CD8-positive, alpha-beta memory T cell (primary cell): ENCODE results near the gene PRAME. TPM values are rescaled to one million over a fixed set of nuclear protein-coding genes. Genes with fewer than 3 reads are reported as not detected.
A peak's percentile ranks its signal among the peaks of the same experiment; 100 is the strongest.
"Not testable (repeated sequence)": the region's sequence is repeated elsewhere in the genome, so short reads cannot be mapped to it uniquely, and the experiment has no call there.

Source experiments
- CTCF ChIA-PET: fragments of 350-600 bp; sonication (Branson Sonifier 250); formaldehyde crosslinking; loops from one replicate; lab custom pipeline; 2021; ENCODE audit warnings: antibody characterized with exemption; lab: Charles Lee
- POLR2A ChIA-PET: fragments of 350-600 bp; sonication (Branson Sonifier 250); formaldehyde crosslinking; loops from one replicate; lab custom pipeline; 2021; ENCODE audit warnings: antibody characterized with exemption; lab: Charles Lee
- DNase-seq, 5 donors: peaks; one replicate each; pipeline versions ENCODE4 v3.0.0 to v3.0.0-alpha.2; 2020 to 2022; ENCODE audit warnings: mixed read lengths in 1 of 5
- H3K27ac ChIP-seq: one replicate; pipeline ENCODE4 v1.7.0; 2013; ENCODE audit warnings: low read depth, mild to moderate bottlenecking, low read length, moderate library complexity
- H3K27me3 ChIP-seq: 2 replicates; pipeline ENCODE4 v1.7.0; 2013; ENCODE audit warnings: low read length, mild to moderate bottlenecking; ENCODE audit not compliant: insufficient read depth, poor library complexity, severe bottlenecking
- H3K36me3 ChIP-seq: 2 replicates; pipeline ENCODE4 v1.7.0; 2013; ENCODE audit warnings: mild to moderate bottlenecking, low read length, moderate library complexity; ENCODE audit not compliant: insufficient read depth
- H3K4me1 ChIP-seq: 2 replicates; pipeline ENCODE4 v1.7.0; 2013; ENCODE audit warnings: mild to moderate bottlenecking, low read length, moderate library complexity; ENCODE audit not compliant: insufficient read depth
- H3K4me3 ChIP-seq: 2 replicates; pipeline ENCODE4 v1.7.0; 2013; ENCODE audit warnings: mild to moderate bottlenecking, low read length
- H3K9me3 ChIP-seq: 2 replicates; pipeline ENCODE4 v1.7.0; 2013; ENCODE audit warnings: mild to moderate bottlenecking, low read length
- H3K27ac Mint-ChIP-seq, 8 donors: one replicate each; pipeline ENCODE4 v1.8.0; 2020 to 2021; ENCODE audit warnings: mixed read lengths in 8 of 8, mild to moderate bottlenecking in 6 of 8, inconsistent platforms in 3 of 8, moderate library complexity in 3 of 8
- H3K27me3 Mint-ChIP-seq, 2 donors: one replicate each; pipeline ENCODE4 v1.8.0; 2020 to 2021; ENCODE audit warnings: mixed read lengths in 2 of 2, mild to moderate bottlenecking in 1 of 2, moderate library complexity in 1 of 2
- H3K36me3 Mint-ChIP-seq, 3 donors: one replicate each; pipeline ENCODE4 v1.8.0; 2020 to 2021; ENCODE audit warnings: mixed read lengths in 3 of 3, inconsistent platforms in 1 of 3, mild to moderate bottlenecking in 1 of 3
- H3K4me1 Mint-ChIP-seq, 3 donors: one replicate each; pipeline ENCODE4 v1.8.0; 2020 to 2021; ENCODE audit warnings: mixed read lengths in 3 of 3, inconsistent platforms in 1 of 3, mild to moderate bottlenecking in 1 of 3
- H3K4me3 Mint-ChIP-seq, 7 donors: one replicate each; pipeline ENCODE4 v1.8.0; 2020 to 2021; ENCODE audit warnings: mixed read lengths in 7 of 7, mild to moderate bottlenecking in 6 of 7, moderate library complexity in 4 of 7, inconsistent platforms in 2 of 7
- H3K9me3 Mint-ChIP-seq, 5 donors: one replicate each; pipeline ENCODE4 v1.8.0; 2020 to 2022; ENCODE audit warnings: mixed read lengths in 5 of 5, mild to moderate bottlenecking in 3 of 5, moderate library complexity in 2 of 5, inconsistent platforms in 1 of 5
- polyA plus RNA-seq: library from polyadenylated mRNA; unstranded; fragments of 300-500 nt; fragmentation: Illumina TruSeq; gene quantifications from one replicate; pipeline ENCODE4 v1.2.3, GENCODE V29; 2021
- total RNA-seq, 2 experiments: library from RNA; stranded (reverse); gene quantifications; one replicate each; pipeline ENCODE4 v1.2.3, GENCODE V29; 2021

The PRAME gene
- total and polyA plus RNA-seq, 3 experiments from 2014 or later = not detected

DNA sequence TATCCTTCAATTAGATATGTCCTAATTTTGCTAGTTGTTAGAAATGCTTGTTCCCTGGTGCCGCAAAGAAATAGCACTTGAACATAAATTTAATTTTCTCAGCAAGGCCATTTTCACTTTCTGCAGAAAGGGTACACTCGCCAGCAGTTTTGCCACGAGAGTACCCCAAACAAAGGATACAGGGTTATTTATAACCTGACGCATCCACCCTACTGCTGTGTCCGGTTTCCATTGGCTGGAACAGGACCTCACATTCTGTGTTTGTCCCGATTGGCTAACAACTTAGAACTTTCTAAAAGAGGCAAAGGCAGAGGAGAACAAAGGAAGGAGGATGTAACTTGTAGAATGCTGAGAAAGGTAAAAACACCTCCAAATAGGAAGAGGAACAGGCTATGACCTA, 49.2 kb downstream of the PRAME start:
- POLR2A ChIA-PET, H3K4me3 ChIP-seq, H3K9me3 Mint-ChIP-seq, H3K36me3 ChIP-seq, DNase-seq, H3K27ac ChIP-seq, CTCF ChIA-PET, H3K27me3 ChIP-seq, H3K9me3 ChIP-seq: not testable (repeated sequence)
- Mint-ChIP-seq H3K4me1 (peaks cover 13 to 32% (median 30%) of the 10 kb centered on the region in 3 donors), H3K27me3 (peaks cover 4 to 18% of the 10 kb centered on the region in 2 donors), H3K4me3 (peak overlapping the region in 3 of 7 donors; percentile 32 to 84 (median 52)), H3K27ac (peak overlapping the region in 1 of 8 donors; percentile 57), H3K36me3 (peaks cover 6 to 11% (median 7%) of the 10 kb centered on the region in 3 donors)
- H3K4me1 ChIP-seq = peaks cover 11% of the 10 kb centered on the region

DNA sequence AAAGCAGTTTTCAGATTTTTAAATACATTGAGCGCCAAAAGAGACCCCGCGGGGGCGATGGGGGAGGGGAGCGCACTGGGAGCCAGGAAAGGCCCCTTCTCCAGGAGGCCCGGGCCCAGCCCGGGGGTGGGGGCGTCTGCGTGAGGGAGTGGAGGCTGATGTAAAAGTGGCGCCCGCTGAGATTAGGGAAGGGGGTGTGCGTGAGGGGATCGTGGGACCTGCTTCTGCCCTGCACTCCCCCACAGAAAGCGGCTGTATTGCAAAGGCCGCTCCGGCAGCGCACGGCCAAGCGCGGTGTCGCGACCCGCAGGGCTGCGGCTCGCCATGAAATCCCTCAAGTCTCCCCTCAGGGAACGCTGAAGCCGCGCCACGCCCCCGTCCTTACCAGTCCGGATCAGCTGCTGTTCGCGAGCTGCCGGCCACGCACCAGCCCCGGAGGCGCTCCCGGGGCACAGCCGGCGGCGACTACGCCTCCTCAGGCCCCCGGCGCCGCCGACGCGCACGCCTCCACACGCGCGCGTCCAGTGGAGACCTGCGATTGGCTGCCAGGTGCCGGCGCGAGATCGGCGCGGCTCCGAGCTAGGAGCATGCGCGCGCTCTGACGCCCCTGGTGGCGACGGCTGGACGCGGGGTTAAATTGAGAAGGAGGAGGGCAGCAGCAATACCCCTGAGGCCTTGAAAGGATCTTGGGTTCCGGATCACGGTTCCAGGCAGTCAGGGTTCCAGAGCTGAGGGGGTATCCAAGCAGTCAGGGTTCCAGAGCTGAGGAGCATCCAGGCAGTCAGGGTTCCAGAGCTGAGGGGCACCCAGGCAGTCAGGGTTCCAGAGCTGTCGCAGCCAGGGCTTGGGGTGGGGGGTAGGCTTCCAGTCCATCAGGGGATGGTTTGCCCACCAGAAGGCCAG, 50.5 kb downstream of the PRAME start, which contains the start of gene ZNF280B:
TSS of gene ZNF280B (minus strand) at position 469 of the 903 bp plus-strand sequence. CDS start 19,344 bp downstream, outside the sequence.
- Histone ChIP-seq H3K36me3 (no peaks in the 10 kb centered on the region), H3K4me3 (peak within 1 kb of the TSS; percentile 70), H3K27me3 (no peaks in the 10 kb centered on the region), H3K4me1 (peaks cover 11% of the 10 kb centered on the region), H3K27ac (peak within 1 kb of the TSS; percentile 93), H3K9me3 (no peaks in the 10 kb centered on the region)
- Mint-ChIP-seq H3K4me3 (peak within 1 kb of the TSS; percentile 32 to 94 (median 82)), H3K4me1 (peaks cover 13 to 32% (median 30%) of the 10 kb centered on the region in 3 donors), H3K36me3 (peaks cover 13 to 22% (median 13%) of the 10 kb centered on the region in 3 donors), H3K9me3 (peaks cover 0 to 3% (median 2%) of the 10 kb centered on the region in 5 donors), H3K27me3 (peaks cover 4 to 10% of the 10 kb centered on the region in 2 donors), H3K27ac (peak within 1 kb of the TSS; percentile 45 to 95 (median 74))
- peak; percentile 66 to 83 (median 78) for DNase-seq
- ChIA-PET CTCF (interaction anchor here (1.0 to 1.4 kb wide), 4 partner anchors 19 to 31 kb away, joined by 3 to 4 read pairs (median 4); no protein-coding TSS in a partner anchor), POLR2A (no interaction called here)

- Histone ChIP-seq H3K36me3 (peaks cover 4% of the 10 kb centered on the region), H3K9me3 (no peaks in the 10 kb centered on the region), H3K4me3 (peak overlapping the region; percentile 70), H3K27me3 (no peaks in the 10 kb centered on the region), H3K27ac (peak overlapping the region; percentile 93), H3K4me1 (peaks cover 11% of the 10 kb centered on the region)
- H3K4me1 Mint-ChIP-seq = peaks cover 13 to 32% (median 30%) of the 10 kb centered on the region in 3 donors
- H3K27me3 Mint-ChIP-seq = peaks cover 4 to 7% of the 10 kb centered on the region in 2 donors
- ChIA-PET CTCF (interaction anchor here (1.0 to 1.1 kb wide), 2 partner anchors 18 to 24 kb away, joined by 3 to 4 read pairs; no protein-coding TSS in a partner anchor), POLR2A (no interaction called here)
- DNase-seq = peak in 1 of 5 donors; percentile 11
- H3K4me3 Mint-ChIP-seq = peak overlapping the region; percentile 32 to 94 (median 82)
- peak overlapping the region in 6 of 8 donors; percentile 48 to 95 (median 76) for H3K27ac Mint-ChIP-seq
- peaks cover 0 to 3% (median 2%) of the 10 kb centered on the region in 5 donors for H3K9me3 Mint-ChIP-seq
- H3K36me3 Mint-ChIP-seq = peaks cover 13 to 28% (median 13%) of the 10 kb centered on the region in 3 donors
Observed at GRCh38 chr22:22507743-22508273, 51.3 kb downstream of the PRAME start.

DNA sequence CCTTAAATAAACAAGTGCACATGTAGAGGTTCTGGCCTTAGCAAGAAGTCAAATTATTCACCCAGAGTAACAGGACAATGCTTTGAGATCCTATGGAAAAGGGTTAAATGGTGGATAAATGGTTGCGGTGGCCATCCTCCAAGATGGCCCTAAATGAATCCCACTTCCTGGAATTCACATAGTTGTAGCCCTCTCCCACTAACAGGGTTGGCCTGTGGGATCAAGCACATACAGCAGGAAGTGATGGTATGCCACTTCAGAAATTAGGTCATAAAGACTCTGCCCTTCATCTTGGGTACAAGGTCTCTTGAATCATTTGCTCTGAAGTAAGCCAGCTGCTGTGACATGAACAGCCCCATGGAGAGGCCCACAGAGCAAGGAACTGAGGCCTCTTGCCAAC, 52.3 kb downstream of the PRAME start:
- Histone ChIP-seq H3K27me3 (no peaks in the 10 kb centered on the region), H3K9me3 (no peaks in the 10 kb centered on the region), H3K36me3 (peaks cover 6% of the 10 kb centered on the region), H3K4me1 (peaks cover 11% of the 10 kb centered on the region), H3K27ac (no peak overlapping the region), H3K4me3 (no peak overlapping the region)
- Mint-ChIP-seq H3K9me3 (peaks cover 0 to 3% (median 2%) of the 10 kb centered on the region in 5 donors), H3K4me1 (peaks cover 13 to 32% (median 30%) of the 10 kb centered on the region in 3 donors), H3K27me3 (peaks cover 0 to 3% of the 10 kb centered on the region in 2 donors), H3K27ac (peak overlapping the region in 2 of 8 donors; percentile 7 to 60), H3K36me3 (peaks cover 13 to 37% (median 13%) of the 10 kb centered on the region in 3 donors), H3K4me3 (peak overlapping the region in 5 of 7 donors; percentile 10 to 83 (median 39))
- CTCF ChIA-PET = no interaction called here
- DNase-seq = no peak
- POLR2A ChIA-PET = no interaction called here

DNA sequence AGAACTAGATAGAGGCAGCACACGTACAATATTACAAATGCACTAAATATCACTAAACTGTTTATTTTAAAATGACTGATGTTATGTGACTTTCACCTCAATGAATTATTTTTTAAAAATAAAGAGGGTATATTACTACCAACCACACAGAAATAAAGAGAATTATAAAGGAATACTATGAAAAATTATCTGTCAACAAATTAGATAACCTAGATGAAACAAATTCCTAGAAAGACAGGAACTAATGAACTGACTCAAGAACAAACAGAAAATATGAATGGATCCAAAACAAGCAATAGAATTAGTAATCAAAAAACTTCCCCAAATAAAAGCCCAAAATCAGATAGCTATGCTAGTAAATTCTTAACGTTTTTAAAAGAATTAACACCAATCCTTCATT, 60.8 kb downstream of the PRAME start:
- H3K4me3 ChIP-seq = no peak overlapping the region
- H3K9me3 Mint-ChIP-seq = no peaks in the 10 kb centered on the region
- H3K4me1 ChIP-seq = no peaks in the 10 kb centered on the region
- DNase-seq = no peak
- H3K27me3 Mint-ChIP-seq = no peaks in the 10 kb centered on the region
- no peaks in the 10 kb centered on the region for H3K27me3 ChIP-seq
- H3K4me3 Mint-ChIP-seq = no peak overlapping the region
- no peak overlapping the region for H3K27ac Mint-ChIP-seq
- no peaks in the 10 kb centered on the region for H3K9me3 ChIP-seq
- peaks cover 0 to 44% (median 8%) of the 10 kb centered on the region in 3 donors for H3K36me3 Mint-ChIP-seq
- H3K36me3 ChIP-seq = peaks cover 6% of the 10 kb centered on the region
- CTCF ChIA-PET = no interaction called here
- no peak overlapping the region for H3K27ac ChIP-seq
- POLR2A ChIA-PET = interaction anchor here (0.6 kb wide), 1 partner anchor 23 kb away, joined by 4 read pairs; no protein-coding TSS in a partner anchor
- H3K4me1 Mint-ChIP-seq = peaks cover 2 to 4% (median 3%) of the 10 kb centered on the region in 3 donors

Other genes with a start within 250 kb of the PRAME start
- 1 to 10 TPM; 3.0 to 3.2 TPM for gene ZNF280B, start 50.5 kb downstream of the PRAME start, total RNA-seq
- 2.9 TPM for gene ZNF280B, start 50.5 kb downstream of the PRAME start, polyA plus RNA-seq
- gene ZNF280A, start 39.0 kb downstream of the PRAME start, total RNA-seq = not detected
- gene ZNF280A, start 39.0 kb downstream of the PRAME start, polyA plus RNA-seq = not detected
- not detected for gene GGTLC2, start 85.3 kb upstream of the PRAME start, total RNA-seq
- not detected for gene GGTLC2, start 85.3 kb upstream of the PRAME start, polyA plus RNA-seq